Neural progenitor cell (in vitro differentiated cells): ENCODE data around the gene CTNNA3. TPM values are rescaled to one million over a fixed set of nuclear protein-coding genes. Genes with fewer than 3 reads are reported as not detected.

Experiments used
- DNase-seq: peaks from one replicate; pipeline ENCODE4 v3.0.0-alpha.2; 2016; ENCODE audit warnings: low spot score
- H2AFZ ChIP-seq: fragments of 200-600 bp; sonication (generic); replicated peaks from 2 replicates; pipeline ENCODE4 v1.6.1; 2016; ENCODE audit warnings: antibody characterized with exemption
- H3F3A ChIP-seq: fragments of 200-600 bp; sonication (generic); 2 replicates; pipeline ENCODE4 v1.6.1; 2016; ENCODE audit warnings: antibody characterized with exemption, low read depth
- H3K27ac ChIP-seq: fragments of 200-600 bp; sonication (generic); 2 replicates; pipeline ENCODE4 v1.5.1; 2016; ENCODE audit warnings: mild to moderate bottlenecking
- H3K27me3 ChIP-seq: fragments of 200-600 bp; sonication (generic); 2 replicates; pipeline ENCODE4 v1.6.1; 2016; ENCODE audit warnings: mild to moderate bottlenecking, moderate library complexity
- H3K36me3 ChIP-seq: fragments of 200-600 bp; sonication (generic); 2 replicates; pipeline ENCODE4 v1.5.1; 2016
- H3K4me1 ChIP-seq: fragments of 200-600 bp; sonication (generic); 2 replicates; pipeline ENCODE4 v1.6.1; 2016; ENCODE audit warnings: mixed run types
- H3K4me2 ChIP-seq: fragments of 200-600 bp; sonication (generic); 2 replicates; pipeline ENCODE4 v1.6.1; 2016
- H3K4me3 ChIP-seq: fragments of 200-600 bp; sonication (generic); 2 replicates; pipeline ENCODE4 v1.5.1; 2016
- H3K79me2 ChIP-seq: fragments of 200-600 bp; sonication (generic); 2 replicates; pipeline ENCODE4 v1.6.1; 2016; ENCODE audit warnings: low read depth
- H3K9ac ChIP-seq: fragments of 200-600 bp; sonication (generic); 2 replicates; pipeline ENCODE4 v1.6.1; 2016
- H3K9me3 ChIP-seq: fragments of 200-600 bp; sonication (generic); 2 replicates; pipeline ENCODE4 v1.5.1; 2016; ENCODE audit warnings: low read depth
- H4K20me1 ChIP-seq: fragments of 200-600 bp; sonication (generic); 2 replicates; pipeline ENCODE4 v1.6.1; 2016; ENCODE audit warnings: low read depth
- H3K27ac Mint-ChIP-seq: 3 replicates; pipeline ENCODE4 v1.8.0; 2021; ENCODE audit warnings: mixed read lengths
- H3K27me3 Mint-ChIP-seq: 2 replicates; pipeline ENCODE4 v1.8.0; 2022; ENCODE audit warnings: low read depth, mild to moderate bottlenecking, inconsistent platforms, moderate library complexity, mixed read lengths; ENCODE audit not compliant: insufficient read depth
- H3K36me3 Mint-ChIP-seq: 3 replicates; pipeline ENCODE4 v1.8.0; 2021; ENCODE audit warnings: mixed read lengths
- H3K4me1 Mint-ChIP-seq: 3 replicates; pipeline ENCODE4 v1.8.0; 2021; ENCODE audit warnings: mixed read lengths
- H3K4me3 Mint-ChIP-seq: 3 replicates; pipeline ENCODE4 v1.8.0; 2021; ENCODE audit warnings: mild to moderate bottlenecking, moderate library complexity, mixed read lengths
- H3K9me3 Mint-ChIP-seq: 3 replicates; pipeline ENCODE4 v1.8.0; 2020; ENCODE audit warnings: mixed read lengths
- CTCF ChIP-seq: fragments of 200-600 bp; sonication (generic); IDR thresholded peaks from 2 replicates; pipeline ENCODE4 v1.5.1; 2017; ENCODE audit warnings: antibody characterized with exemption, mild to moderate bottlenecking
- EZH2 ChIP-seq: fragments of 200-600 bp; sonication (generic); IDR thresholded peaks from 2 replicates; pipeline ENCODE4 v1.6.1; 2017; ENCODE audit warnings: antibody characterized with exemption, mild to moderate bottlenecking, moderate library complexity
- EZH2phosphoT487 ChIP-seq: fragments of 200-600 bp; sonication (generic); IDR thresholded peaks from 2 replicates; pipeline ENCODE4 v1.6.1; 2017; ENCODE audit warnings: antibody characterized with exemption
- total RNA-seq: library from RNA; depleted of rRNA; stranded (reverse); fragments of >200 nt; gene quantifications from 2 replicates; pipeline ENCODE4 v1.2.3, GENCODE V29; 2015; ENCODE audit warnings: low replicate concordance

CTNNA3 gene
- total RNA-seq, 1 donor from 2014 or later, result 12.9 TPM

DNA sequence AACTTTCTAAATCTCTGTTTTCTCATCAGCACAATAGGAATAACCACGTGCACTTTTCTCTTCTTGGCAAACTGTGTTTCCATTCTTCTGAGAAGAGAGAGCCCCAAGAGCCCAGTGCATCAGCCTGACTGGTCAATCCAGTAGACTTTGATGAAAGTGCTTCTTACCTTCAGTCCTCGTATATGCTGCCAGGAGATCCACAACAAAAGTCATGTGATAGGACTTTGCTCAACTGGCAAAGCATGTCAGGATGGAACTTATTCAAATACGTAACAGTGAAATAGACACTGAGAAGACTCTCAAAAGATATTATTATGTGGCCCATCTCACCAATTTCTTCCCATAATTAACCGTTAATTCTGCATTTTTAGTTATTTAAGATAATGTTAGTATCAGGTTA lies 1801.6 kb downstream of the CTNNA3 start:
- Histone ChIP-seq H3K36me3 (no peaks in the 10 kb centered on the region), H3K4me3 (no peak overlapping the region), H3K4me1 (no peaks in the 10 kb centered on the region), H3F3A (no peaks in the 10 kb centered on the region), H3K27me3 (no peaks in the 10 kb centered on the region), H3K27ac (no peak overlapping the region), H3K9me3 (no peaks in the 10 kb centered on the region), H2AFZ (no peak overlapping the region), H3K4me2 (no peak overlapping the region), H3K9ac (no peak overlapping the region), H3K79me2 (no peaks in the 10 kb centered on the region), H4K20me1 (no peaks in the 10 kb centered on the region)
- no peak overlapping the region for H3K27ac Mint-ChIP-seq
- peaks cover 16% of the 10 kb centered on the region for H3K4me1 Mint-ChIP-seq
- H3K9me3 Mint-ChIP-seq, result no peaks in the 10 kb centered on the region
- no peak overlapping the region for H3K4me3 Mint-ChIP-seq
- DNase-seq, result no peak
- TF ChIP-seq CTCF (no peak), EZH2 (no peak), EZH2phosphoT487 (no peak)
- no peaks in the 10 kb centered on the region for H3K36me3 Mint-ChIP-seq
- H3K27me3 Mint-ChIP-seq, result no peaks in the 10 kb centered on the region

DNA sequence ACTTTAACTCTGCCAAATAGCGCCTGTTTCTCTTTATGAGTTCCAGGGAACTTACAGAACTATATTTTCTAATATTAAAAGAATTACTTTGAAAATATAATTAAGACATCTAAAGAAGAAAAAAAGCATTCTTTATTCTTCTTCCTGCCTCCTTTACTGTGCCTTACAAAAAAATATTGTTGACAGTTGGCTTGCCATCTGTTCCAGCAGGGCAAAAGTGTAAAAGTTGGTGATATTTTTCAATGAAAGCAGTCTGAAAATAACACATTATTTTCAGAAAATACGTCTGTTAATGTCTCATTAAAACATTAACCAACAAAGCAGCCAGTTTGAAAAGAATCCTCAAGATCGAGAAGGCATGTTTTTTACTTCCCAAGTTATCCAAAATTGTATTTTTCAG lies 1802.3 kb downstream of the CTNNA3 start:
- Histone ChIP-seq H3K27ac (no peak overlapping the region), H4K20me1 (no peaks in the 10 kb centered on the region), H3K9me3 (no peaks in the 10 kb centered on the region), H3K36me3 (no peaks in the 10 kb centered on the region), H3F3A (no peaks in the 10 kb centered on the region), H3K9ac (no peak overlapping the region), H3K4me3 (no peak overlapping the region), H3K4me1 (no peaks in the 10 kb centered on the region), H3K27me3 (no peaks in the 10 kb centered on the region), H3K4me2 (no peak overlapping the region), H2AFZ (no peak overlapping the region), H3K79me2 (no peaks in the 10 kb centered on the region)
- Mint-ChIP-seq H3K9me3 (no peaks in the 10 kb centered on the region), H3K27me3 (no peaks in the 10 kb centered on the region), H3K4me1 (peaks cover 16% of the 10 kb centered on the region), H3K27ac (no peak overlapping the region), H3K36me3 (no peaks in the 10 kb centered on the region), H3K4me3 (no peak overlapping the region)
- DNase-seq, result no peak
- no peak for TF ChIP-seq CTCF
- no peak for TF ChIP-seq EZH2phosphoT487
- TF ChIP-seq EZH2, result no peak

DNA sequence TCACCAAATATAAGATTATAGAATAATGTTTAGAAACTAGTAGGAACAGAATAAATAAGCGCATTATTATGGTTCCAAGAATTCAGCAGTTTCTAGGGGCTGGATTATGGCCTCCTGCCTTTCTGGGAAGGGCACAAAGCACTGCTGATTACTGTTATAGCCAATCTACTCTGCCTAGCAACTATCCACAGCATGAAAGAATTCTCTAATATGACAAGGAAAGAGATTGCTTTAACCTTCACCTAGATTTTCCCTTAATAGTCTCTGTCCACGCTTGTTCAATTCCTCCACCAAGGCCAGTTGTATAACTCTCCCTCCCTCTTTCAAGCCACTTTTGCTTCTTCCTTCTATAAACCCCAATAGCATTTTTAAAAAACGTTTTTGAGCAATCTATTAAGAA lies 1803.7 kb downstream of the CTNNA3 start:
- no peak overlapping the region for H3K27ac ChIP-seq
- no peak overlapping the region for H3K9ac ChIP-seq
- no peak overlapping the region for H2AFZ ChIP-seq
- H3K27ac Mint-ChIP-seq, result peak overlapping the region; percentile 25
- H3K27me3 Mint-ChIP-seq, result no peaks in the 10 kb centered on the region
- H4K20me1 ChIP-seq, result no peaks in the 10 kb centered on the region
- H3K4me3 ChIP-seq, result no peak overlapping the region
- no peaks in the 10 kb centered on the region for H3K79me2 ChIP-seq
- no peaks in the 10 kb centered on the region for H3K36me3 ChIP-seq
- no peaks in the 10 kb centered on the region for H3K36me3 Mint-ChIP-seq
- H3K9me3 ChIP-seq, result no peaks in the 10 kb centered on the region
- H3K4me1 ChIP-seq, result no peaks in the 10 kb centered on the region
- no peak for DNase-seq
- peaks cover 16% of the 10 kb centered on the region for H3K4me1 Mint-ChIP-seq
- TF ChIP-seq CTCF (no peak), EZH2phosphoT487 (no peak), EZH2 (no peak)
- no peaks in the 10 kb centered on the region for H3F3A ChIP-seq
- no peaks in the 10 kb centered on the region for H3K27me3 ChIP-seq
- no peak overlapping the region for H3K4me2 ChIP-seq
- no peaks in the 10 kb centered on the region for H3K9me3 Mint-ChIP-seq
- H3K4me3 Mint-ChIP-seq, result no peak overlapping the region
